Measurements from ENCODE around the gene AUTS2.

- TF ChIP-seq GATA2 (IDR thresholded peaks at IDR 0.05; ENCODE audit: low read depth, low read length) = no peak
- TF ChIP-seq GATA3 (IDR thresholded peaks at IDR 0.05; ENCODE audit: low read depth, low read length) = no peak
These were observed 455.1 kb downstream of the AUTS2 start for GRCh38 chr7:70053421-70053820.
